HepG2 (cell line): ENCODE data around the gene DNAJC12. TPM values are rescaled to one million over a fixed set of nuclear protein-coding genes. Genes with fewer than 3 reads are reported as not detected.

Source experiments
- GATA4 ChIP-seq: sonication (generic); IDR thresholded peaks from 2 replicates; pipeline ENCODE4 v1.6.1; 2016; ENCODE audit warnings: antibody characterized with exemption, low read depth, borderline replicate concordance
- IKZF5 ChIP-seq: IDR thresholded peaks from 2 replicates; pipeline ENCODE4 v1.6.1; 2018; ENCODE audit warnings: missing genetic modification reagents, mild to moderate bottlenecking, missing compliant biosample characterization
- KLF6 ChIP-seq: IDR thresholded peaks from 2 replicates; pipeline ENCODE4 v1.8.0; 2016; ENCODE audit warnings: missing biosample characterization, missing genetic modification reagents
- ZBTB14 ChIP-seq: sonication (generic); formaldehyde crosslinking; IDR thresholded peaks from 2 replicates; pipeline ENCODE4 v1.4.0; 2020; ENCODE audit warnings: missing genetic modification reagents
- ZBTB43 ChIP-seq: sonication (generic); formaldehyde crosslinking; conservative IDR thresholded peaks from 2 replicates; pipeline ENCODE4 v1.4.0; 2020; ENCODE audit warnings: missing genetic modification reagents
- ZFP36L1 ChIP-seq: sonication (generic); formaldehyde crosslinking; IDR thresholded peaks from 2 replicates; pipeline ENCODE4 v1.8.0; 2022; ENCODE audit warnings: mild to moderate bottlenecking, missing genetic modification reagents, moderate library complexity
- ZKSCAN8 ChIP-seq: IDR thresholded peaks from 2 replicates; pipeline ENCODE4 v1.6.1; 2016; ENCODE audit warnings: borderline replicate concordance, missing genetic modification reagents, missing compliant biosample characterization
- ZMAT5 ChIP-seq: sonication (generic); formaldehyde crosslinking; IDR thresholded peaks from 2 replicates; pipeline ENCODE4 v1.5.0; 2020; ENCODE audit warnings: mild to moderate bottlenecking, low read depth, missing genetic modification reagents, borderline replicate concordance
- ZNF232 ChIP-seq: sonication (generic); formaldehyde crosslinking; IDR thresholded peaks from 2 replicates; pipeline ENCODE4 v1.4.0; 2020; ENCODE audit warnings: missing genetic modification reagents, borderline replicate concordance
- ZNF234 ChIP-seq: sonication (generic); formaldehyde crosslinking; conservative IDR thresholded peaks from 2 replicates; pipeline ENCODE4 v1.5.1; 2020; ENCODE audit warnings: mild to moderate bottlenecking, missing genetic modification reagents
- ZNF317 ChIP-seq: sonication (generic); formaldehyde crosslinking; IDR thresholded peaks from 2 replicates; pipeline ENCODE4 v1.5.0; 2020; ENCODE audit warnings: mild to moderate bottlenecking, missing genetic modification reagents
- ZNF354B ChIP-seq: sonication (generic); formaldehyde crosslinking; IDR thresholded peaks from 2 replicates; pipeline ENCODE4 v1.8.0; 2022; ENCODE audit warnings: mild to moderate bottlenecking, missing genetic modification reagents
- ZNF503 ChIP-seq: sonication (generic); formaldehyde crosslinking; IDR thresholded peaks from 2 replicates; pipeline ENCODE4 v1.4.0; 2020; ENCODE audit warnings: missing genetic modification reagents
- ZNF512 ChIP-seq: sonication (generic); formaldehyde crosslinking; IDR thresholded peaks from 2 replicates; pipeline ENCODE4 v1.4.0; 2020; ENCODE audit warnings: mild to moderate bottlenecking, missing genetic modification reagents
- ZNF589 ChIP-seq: sonication (generic); formaldehyde crosslinking; conservative IDR thresholded peaks from 2 replicates; pipeline ENCODE4 v1.8.0; 2022; ENCODE audit warnings: mild to moderate bottlenecking, moderate library complexity, missing genetic modification reagents
- ZNF639 ChIP-seq: conservative IDR thresholded peaks from 2 replicates; pipeline ENCODE4 v1.6.1; 2018; ENCODE audit warnings: missing genetic modification reagents
- ZNF800 ChIP-seq: sonication (generic); formaldehyde crosslinking; IDR thresholded peaks from 2 replicates; pipeline ENCODE4 v1.4.0; 2020; ENCODE audit warnings: missing genetic modification reagents
- polyA plus RNA-seq, 8 experiments: library from polyadenylated mRNA; depleted of rRNA in 3 of 8; stranded (reverse) in 7 of 8; unstranded in 1 of 8; fragments of >200 nt; fragmentation: Illumina TruSeq in 4 of 8; extraction: Trizol in 4 of 8; gene quantifications; 2 replicates each; pipeline versions ENCODE4 v1.2.1 to v1.2.3, GENCODE V29; 2011 to 2016; ENCODE audit warnings: low read depth in 4 of 8, missing spikeins in 1 of 8, mixed read lengths in 1 of 8; ENCODE audit not compliant: insufficient read depth in 1 of 8
- total RNA-seq, 5 experiments: library from RNA; depleted of rRNA; stranded (reverse); fragments of >200 nt; fragmentation: Illumina TruSeq; extraction: Trizol; gene quantifications; 2 replicates each; pipeline ENCODE4 v1.2.3, GENCODE V29; 2016; ENCODE audit warnings: low read depth in 1 of 5

DNAJC12 gene
- total and polyA plus RNA-seq, 2 of the 13 experiments (the other 11 are each of a cell fraction or from before 2014, with no cell fraction given) = 11.6 to 43.9 TPM

- TF ChIP-seq ZNF639 (CRISPR knock-in tag) = no peak
- TF ChIP-seq ZNF234 (CRISPR knock-in tag) = no peak
- no peak for TF ChIP-seq ZNF800 (CRISPR knock-in tag)
- TF ChIP-seq ZNF317 (CRISPR knock-in tag) = no peak
- no peak for TF ChIP-seq ZKSCAN8 (CRISPR knock-in tag)
- no peak for TF ChIP-seq ZNF512 (CRISPR knock-in tag)
- peak; percentile 93 for TF ChIP-seq ZNF503 (CRISPR knock-in tag)
- TF ChIP-seq ZNF589 (CRISPR knock-in tag) = no peak; the same call in 1 of the 2 replicates
- TF ChIP-seq IKZF5 = peak; percentile 71
- peak; percentile 91 for TF ChIP-seq ZBTB43
- no peak for TF ChIP-seq ZMAT5 (CRISPR knock-in tag)
- TF ChIP-seq KLF6 (CRISPR knock-in tag) = peak; percentile 87
- no peak for TF ChIP-seq ZBTB14 (CRISPR knock-in tag)
- no peak for TF ChIP-seq ZNF232 (CRISPR knock-in tag)
- TF ChIP-seq GATA4 = peak; percentile 83; the same call in 1 of the 2 replicates
- TF ChIP-seq ZNF354B (CRISPR knock-in tag) = no peak
- TF ChIP-seq ZFP36L1 (CRISPR knock-in tag) = no peak
Observed at GRCh38 chr10:67803588-67804394, 34.2 kb downstream of the DNAJC12 start (continued).
